ENCODE measurements around the gene SH3BP5.
A peak's percentile ranks its signal among the peaks of the same experiment; 100 is the strongest.
"Not testable (repeated sequence)": the region's sequence is repeated elsewhere in the genome, so short reads cannot be mapped to it uniquely, and the experiment has no call there.

Gene SH3BP5, protein sequence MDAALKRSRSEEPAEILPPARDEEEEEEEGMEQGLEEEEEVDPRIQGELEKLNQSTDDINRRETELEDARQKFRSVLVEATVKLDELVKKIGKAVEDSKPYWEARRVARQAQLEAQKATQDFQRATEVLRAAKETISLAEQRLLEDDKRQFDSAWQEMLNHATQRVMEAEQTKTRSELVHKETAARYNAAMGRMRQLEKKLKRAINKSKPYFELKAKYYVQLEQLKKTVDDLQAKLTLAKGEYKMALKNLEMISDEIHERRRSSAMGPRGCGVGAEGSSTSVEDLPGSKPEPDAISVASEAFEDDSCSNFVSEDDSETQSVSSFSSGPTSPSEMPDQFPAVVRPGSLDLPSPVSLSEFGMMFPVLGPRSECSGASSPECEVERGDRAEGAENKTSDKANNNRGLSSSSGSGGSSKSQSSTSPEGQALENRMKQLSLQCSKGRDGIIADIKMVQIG

DNA sequence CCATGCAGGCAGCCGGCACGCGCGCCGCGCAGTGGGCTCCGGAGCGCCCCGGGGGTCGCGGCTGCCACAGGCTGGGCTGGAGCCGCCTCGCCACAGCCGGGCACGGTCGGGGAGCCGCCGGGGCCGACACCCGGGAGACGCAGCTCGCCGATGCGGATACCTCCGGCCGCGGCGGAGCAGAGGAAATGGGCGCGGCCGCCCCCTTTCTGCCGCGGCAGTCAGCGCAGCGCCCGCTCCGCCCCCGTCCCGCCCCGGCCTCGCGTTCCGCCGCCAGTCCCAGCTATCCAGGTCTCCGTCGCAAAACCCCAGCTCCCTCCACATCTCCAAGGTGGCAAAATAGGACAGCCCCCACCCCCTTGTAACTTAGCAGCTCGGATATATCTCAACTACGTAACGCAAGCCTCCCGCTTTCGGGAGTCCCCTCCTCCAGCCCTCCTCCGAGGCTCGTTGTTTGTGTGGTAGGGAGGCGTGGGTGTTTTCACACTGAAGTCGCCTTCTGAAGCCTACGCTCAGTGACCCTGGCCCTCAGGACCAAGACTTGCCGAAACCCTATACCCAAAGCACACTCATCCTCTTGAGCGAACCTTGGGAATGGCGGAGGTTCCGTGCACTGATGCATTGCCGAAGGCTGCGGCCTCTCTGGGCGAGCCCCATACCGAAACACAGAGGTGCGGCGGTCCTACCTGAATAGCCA is at the start of gene SH3BP5:
Gene SH3BP5, minus strand, starts transcription at position 182 of the 694 bp plus-strand sequence. Its CDS starts 178 bp downstream, at position 4.
- peak; percentile 81 to 86 for DNase-seq

DNA sequence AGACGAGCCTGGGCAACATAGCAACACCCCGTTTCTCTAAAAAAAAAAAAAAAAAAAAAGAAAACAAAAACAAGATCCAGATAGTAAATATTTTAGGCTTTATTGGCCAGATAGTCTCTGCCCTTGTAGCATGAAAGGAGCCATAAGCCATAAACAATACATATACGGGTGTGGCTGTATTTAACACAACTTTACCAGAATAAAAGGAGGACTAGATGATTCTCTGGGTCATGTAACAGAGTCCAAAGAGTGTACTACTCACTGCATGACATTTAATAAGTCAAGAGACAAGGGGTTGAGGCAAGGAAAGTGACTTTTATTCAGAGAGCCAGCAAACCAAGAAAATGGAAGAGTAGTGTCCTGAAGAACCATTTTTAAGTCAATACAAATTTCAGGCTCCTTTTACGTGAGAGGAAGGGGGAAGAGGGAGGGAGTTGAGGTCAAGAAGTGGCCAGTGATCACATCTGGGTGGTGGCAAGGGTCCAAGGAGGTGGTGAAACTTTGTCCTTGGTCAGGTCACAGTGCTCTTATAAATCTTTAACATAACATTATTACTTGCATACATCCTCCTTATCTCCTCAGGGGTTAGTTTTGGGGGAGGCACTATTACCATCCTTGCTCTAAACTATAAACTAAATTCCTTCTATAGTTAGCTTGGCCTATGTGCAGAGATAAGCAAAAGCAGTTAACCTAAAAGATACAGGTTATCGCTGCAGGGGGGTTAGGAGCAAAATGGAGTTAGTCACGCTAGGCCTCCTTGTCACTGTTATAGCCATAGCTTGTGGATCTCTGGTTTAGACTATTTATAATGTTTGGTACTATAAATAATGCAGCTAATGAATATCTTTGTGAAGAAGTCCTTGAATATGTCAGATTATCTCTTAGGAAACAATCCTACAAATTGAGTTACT is 48.8 kb upstream of the SH3BP5 start:
- DNase-seq: no peak

DNA sequence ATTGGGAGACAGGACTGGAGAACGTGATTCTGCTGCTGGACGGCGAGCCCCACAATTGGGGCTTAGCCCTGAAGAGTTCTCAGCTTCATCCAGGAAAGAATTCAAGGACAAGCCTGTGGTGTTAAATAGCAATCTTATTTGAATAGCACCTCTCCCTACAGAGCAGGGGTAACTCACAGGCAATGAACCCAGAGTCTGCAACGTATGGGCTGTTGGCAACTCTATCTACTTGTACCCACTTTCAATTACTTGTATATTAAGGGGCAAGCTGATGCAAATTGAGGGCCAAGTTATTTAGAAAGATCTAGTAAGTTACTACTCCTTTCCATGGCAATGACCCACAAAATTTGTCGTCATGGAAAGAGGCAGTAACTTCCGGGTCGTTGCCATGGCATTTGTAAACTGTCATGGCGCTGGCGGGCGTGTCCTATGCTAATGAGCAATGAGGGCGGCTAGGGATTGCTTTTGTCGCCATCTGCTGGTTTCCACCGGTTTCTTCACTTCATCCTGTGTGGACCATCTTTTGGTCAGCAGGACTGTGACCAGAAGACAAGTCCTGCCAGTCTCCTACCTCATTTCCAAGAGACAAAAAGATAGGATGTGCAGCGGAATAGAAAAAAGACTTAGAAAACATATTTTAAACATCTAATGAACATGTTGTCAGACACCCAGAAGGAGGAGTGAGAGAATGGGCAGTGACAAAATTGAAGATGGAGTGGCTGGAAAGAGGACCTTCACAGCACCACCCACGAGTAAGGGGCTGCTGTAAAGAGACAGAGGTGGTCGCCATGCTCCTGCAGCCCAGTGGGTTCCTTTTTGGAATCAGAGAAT is 45.8 kb upstream of the SH3BP5 start:
- DNase-seq: peak; percentile 94 to 97

DNA sequence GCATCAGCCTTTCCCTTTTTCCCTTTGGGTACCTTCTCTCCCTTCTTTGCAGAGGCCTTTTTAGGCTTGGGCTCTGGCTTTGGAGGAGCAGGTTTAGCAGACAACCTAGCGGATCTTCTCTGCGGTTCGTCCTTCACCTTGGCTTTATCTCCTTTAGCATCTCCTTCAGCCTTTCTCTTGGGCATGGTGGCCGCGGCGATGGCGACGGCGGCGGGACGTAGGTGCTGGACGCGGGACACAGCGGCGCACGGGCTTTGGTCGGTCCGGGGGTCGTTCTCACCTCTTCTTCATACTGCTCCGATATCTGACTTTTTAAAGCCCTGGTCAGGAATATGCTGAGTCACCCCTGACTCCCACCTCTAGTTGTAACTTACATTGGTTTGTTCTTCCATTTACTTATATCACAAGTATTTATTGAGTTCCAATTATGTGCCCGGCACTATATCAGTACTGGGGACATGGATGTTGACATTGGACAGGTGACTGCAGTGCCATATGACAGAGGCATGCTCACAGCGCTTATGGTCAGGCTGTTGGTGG is 43.1 kb upstream of the SH3BP5 start:
- peak in 1 of 2 experiments; percentile 11 for DNase-seq

DNA sequence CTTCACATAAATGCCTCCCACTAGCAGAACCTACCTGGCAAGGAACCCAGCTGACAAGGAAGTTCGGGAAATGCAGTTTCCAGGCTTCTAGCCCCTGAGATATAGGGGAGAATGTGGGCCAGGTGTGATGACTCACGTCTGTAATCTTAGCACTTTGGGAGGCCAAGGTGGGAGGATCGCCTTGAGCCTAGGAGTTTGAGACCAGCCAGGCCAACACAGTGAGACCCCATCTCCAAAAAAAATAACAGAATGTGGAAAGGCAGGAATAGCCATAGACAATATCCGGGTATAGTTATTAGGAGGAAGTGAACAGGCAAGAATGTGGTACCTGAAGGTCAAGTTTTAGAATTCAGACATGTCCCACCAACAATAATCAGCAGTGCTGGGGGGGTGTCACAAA is 40.5 kb upstream of the SH3BP5 start:
- no peak for DNase-seq

DNA sequence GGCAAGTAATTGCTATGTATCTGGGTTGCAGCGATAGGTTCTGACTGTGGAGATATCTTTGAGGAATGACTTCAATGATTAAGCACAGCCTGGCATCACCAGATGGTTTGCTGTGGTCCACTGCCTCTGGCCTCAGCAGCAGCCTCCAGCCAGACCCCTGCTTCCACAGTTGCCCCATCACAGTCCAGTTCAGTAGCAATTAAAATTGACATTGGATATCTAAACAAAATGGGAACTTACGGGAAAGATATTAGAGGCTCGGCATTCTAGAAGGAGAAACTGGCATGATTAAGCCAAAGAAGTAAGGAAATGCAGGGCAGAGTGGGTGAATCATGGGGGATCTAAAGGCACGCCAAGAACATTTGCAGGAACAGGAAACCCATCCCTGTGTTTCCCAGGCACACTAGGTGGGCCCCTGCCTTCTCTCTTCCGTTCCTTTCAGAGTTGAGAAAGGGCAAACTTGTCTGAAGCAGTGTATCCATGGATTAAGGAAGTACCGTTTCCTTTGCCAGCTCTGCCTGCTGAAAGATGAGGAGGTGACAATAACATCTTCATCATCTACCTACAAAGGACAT is 36.3 kb upstream of the SH3BP5 start:
- no peak for DNase-seq

DNA sequence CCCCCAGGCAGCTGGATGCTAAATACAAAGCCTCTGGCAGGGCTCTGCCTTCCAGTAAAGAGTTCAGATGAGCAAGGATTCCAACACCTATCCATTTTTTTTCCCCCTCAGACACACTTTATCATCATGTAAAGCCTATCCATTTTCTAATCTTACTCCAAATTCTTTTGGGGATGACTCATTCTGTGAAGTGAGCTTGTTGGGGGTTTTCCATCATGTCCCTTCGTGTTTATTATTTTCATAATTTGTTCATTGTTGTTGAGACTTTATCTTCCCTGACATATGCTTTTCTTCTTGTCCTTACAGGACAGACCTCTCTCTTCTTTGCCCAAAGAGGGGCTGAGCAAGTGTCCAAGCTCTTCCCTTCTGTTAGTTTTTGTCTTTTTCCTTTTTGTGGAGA is 34.7 kb upstream of the SH3BP5 start:
- no peak for DNase-seq

DNA sequence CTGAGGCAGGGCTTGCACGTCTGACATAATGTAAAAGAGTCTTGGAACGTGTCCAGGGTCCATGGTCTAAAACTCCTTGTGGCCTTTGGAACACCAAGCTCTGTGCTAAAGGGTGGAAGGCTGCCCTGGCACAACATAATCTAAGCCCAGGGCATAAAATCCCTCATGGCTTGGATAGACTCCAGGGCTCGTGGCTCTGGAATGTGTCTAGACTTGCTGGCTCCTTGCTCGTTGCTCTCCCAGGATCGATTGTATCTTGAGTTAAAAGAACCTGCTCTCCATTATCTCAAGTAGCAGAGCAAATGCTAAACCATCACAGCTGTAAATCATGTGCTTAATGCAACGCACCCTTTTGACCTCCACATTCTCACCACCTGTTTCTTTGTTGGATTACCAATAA is 31.7 kb upstream of the SH3BP5 start:
- DNase-seq: not testable (repeated sequence)

DNA sequence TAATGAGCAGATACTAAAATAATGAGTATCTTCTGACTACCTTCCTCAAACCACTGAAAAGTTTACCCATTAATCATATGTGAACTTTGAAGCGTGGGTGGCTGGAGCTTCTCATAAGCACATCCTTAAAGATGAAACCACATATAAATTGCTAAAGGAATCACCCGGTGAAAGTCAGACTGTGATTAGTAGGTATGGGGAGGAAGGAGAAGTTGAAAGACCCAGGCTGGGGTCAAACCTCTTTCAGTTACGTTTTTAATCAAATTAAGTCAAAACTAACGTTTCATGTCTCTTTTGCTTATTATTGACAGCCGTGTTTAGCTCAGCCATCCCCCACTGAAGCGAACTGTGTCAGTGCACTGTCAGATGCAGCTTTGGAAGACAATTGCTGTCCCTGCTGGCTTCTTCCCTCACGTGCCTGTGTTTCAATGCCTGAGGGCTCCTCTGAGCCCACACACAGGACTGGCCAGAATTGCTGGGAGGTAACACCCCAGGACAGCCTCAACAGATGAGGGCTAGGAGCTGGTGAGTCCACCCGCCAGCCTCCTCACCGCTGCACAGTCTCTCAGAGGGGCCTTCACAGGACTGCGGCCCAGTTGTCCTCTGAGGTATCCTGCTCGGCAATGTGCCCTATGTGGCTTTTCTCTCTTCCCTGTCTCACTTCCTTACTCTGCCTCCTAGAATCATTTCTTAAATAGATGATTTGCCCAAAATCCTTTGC is 29.3 kb upstream of the SH3BP5 start:
- peak; percentile 77 to 78 for DNase-seq

DNA sequence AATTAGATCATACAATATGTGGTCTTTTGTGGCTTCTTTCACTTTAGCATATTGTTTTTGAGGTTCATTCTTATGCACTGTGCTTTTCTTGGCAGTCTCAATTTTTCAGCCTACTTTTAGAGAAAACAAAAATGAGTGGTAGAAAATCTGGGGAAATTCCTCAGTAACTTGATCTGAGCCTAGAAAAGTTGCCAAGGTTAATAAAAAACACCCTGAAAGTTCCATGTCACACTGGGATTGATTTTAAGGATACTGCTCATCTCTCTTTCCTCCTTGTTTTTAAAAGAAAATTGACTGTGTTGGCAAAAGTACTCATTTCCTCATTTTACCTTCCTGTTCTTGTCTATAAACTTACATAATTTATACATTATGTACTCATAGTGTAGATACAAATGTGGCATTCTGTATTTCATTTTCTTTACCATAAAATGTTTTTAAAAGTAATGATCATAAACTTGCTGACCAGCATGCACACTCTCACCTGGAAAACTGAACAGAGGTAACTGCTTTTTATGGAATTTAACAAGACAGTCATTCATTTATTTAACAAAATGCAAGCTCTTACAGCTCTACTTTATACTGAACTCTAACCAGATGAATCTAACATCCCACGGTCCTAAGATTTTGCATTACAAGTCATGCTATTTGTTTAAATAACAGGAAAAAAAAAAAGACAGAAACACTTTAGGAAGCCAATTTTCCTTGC is 28.6 kb upstream of the SH3BP5 start:
- no peak for DNase-seq

DNA sequence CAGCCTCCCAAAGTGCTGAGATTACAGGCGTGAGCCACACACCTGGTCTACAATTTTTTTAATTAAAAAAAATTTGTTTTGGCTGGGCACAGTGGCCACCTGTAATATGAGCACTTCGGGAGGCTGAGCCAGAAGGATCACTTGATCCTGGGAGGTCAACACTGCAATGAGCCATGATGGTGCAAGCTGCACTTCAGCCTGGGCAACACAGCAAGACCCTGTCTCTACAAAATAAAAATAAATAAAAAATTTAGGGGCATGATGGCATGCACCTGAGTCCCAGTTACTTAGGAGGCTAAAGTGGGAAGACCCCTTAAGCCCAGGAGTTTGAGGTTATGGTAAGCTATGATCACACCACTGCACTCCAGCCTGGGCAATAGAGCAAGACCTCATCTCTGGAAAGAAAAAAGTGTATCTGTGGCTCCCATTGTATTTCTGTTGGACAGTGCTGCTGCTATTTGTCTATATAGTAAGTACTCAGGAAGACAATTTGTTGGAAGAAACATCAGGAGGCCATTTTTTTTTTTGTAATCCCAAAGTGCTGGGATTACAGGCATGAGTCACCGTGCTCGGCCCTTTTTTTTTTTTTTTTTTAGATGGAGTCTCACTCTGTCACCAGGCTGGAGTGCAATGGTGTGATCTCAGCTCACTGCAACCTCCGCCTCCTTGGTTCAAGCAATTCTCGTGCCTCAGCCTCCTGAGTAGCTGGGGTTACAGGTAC is 27.5 kb upstream of the SH3BP5 start:
- no peak for DNase-seq

DNA sequence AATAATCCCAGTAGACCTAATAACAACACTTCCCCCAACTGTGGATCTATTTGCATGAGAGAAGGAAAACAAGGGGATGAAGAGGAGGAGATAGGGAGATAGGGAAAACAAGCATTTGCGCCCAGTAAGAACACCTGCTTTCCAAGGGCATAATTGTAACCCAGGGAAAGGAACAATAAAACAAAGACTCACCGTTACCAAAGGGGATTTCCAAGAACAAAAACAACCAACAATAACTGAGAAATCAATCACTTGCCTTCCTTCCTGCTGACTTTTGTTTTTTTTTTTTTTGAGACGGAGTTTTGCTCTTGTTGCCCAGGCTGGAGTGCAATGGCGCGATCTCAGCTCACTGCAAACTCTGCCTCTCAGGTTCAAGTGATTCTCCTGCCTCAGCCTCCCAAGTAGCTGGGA is 24.3 kb upstream of the SH3BP5 start:
- DNase-seq: not testable (repeated sequence)

DNA sequence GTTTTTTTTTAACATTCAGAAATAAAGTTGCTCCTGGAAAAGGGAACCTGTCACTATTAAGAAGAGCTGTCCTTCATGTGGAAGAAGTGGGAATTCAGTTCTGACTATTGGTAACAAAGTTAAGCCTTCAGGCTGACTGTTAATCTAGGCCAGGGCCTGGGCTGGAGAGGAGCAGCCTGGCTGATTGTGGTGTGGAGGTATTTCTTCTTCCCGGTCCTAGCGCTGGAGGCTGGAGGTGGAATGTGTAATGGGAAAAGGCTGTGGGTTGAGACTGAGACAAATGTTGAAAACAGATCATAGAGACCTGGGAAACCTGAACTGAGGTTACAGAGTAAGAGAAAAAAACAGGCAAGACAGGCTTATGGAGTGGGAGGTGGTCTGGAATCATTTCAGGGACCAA is 23.8 kb upstream of the SH3BP5 start:
- DNase-seq: no peak

DNA sequence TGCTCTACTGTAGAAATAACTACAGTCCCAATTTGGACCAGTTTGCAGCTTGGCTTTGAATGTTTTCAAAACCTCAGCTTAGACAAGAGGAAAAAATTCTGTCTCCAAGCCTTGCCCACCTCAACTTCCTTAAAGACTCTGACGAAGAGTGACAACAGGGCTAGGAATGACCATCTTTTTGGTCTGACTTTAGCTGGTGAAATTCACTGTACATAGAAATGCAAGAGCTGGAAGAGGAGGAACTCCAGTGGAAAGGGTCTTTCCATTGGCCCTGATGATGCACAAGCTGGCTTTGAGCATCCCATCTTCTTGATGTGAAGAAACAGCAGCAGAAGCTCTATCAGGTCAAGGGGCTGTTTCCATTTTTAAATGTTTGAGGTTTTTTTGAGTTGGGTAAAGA is 22.7 kb upstream of the SH3BP5 start:
- DNase-seq: no peak

DNA sequence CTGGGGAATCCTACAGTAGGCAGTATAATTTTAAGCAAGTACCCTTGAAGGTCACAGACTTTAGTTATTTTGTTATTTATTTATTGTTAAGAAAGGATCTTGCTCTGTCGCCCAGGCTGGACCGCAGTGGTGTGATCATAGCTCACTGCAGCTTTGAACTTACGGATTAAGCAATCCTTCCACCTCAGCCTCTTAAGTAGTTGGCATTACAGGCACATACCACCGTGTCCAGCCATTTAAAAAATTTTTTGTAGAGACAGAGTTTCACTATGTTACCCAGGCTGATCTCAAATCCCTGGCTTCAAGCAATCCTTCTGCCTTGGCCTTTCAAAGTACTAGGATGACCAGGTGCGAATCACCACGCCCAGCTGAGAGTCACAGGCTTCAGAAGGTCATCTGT is 22.1 kb upstream of the SH3BP5 start:
- DNase-seq: no peak

DNA sequence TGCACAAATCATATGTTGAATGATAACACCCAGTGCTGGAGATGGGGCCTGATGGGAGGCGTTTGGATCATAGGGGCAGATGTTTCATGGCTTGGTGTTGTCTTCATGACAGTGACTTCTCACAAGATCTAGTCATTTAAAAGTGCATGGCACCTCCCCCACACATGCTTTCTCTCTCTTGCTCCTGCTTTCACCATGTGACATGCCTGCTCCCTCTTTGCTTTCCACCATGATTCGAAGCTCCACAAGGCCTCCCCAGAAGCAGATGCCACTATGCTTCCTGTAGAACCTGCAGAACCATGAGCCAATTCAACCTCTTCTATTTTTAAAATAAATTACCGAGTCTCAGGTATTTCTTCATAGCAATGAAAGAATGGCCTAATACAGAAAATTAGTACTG is 17.8 kb upstream of the SH3BP5 start:
- no peak for DNase-seq

DNA sequence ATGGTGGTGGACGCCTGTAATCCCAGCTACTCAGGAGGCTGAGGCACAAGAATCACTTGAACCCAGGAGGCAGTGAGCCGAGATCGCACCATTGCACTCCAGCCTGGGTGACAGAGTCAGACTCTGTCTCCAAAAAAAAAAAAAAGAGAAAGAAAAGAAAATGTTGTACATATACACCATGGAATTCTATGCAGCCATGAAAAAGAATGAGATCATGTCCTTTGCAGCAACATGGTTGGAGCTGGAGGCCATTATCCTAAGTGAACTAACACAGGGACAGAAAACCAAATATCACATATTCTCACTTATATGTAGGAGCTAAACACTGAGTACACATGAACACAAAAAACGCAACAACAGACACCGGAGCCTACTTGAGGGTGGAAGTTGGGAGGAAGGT is 17.1 kb upstream of the SH3BP5 start:
- not testable (repeated sequence) for DNase-seq

DNA sequence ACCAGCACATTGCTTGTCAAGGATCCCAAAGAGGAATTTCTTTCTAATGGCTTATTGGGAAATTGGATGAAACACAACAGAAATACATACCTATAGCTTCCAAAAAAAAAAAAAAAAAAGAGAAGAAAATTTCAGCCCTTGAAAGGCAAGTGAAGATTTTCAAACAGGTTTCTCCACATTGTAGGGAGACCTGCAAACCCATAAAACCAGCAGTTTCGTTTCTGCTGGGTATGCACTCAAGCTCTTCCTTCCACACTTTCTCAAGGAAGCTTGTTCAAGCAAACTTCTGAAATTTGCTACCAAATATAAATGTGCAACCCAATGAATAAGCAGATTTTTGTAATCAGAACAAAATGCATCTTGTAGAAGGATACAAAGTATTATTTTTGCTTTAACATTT is 15.9 kb upstream of the SH3BP5 start:
- DNase-seq: no peak

DNA sequence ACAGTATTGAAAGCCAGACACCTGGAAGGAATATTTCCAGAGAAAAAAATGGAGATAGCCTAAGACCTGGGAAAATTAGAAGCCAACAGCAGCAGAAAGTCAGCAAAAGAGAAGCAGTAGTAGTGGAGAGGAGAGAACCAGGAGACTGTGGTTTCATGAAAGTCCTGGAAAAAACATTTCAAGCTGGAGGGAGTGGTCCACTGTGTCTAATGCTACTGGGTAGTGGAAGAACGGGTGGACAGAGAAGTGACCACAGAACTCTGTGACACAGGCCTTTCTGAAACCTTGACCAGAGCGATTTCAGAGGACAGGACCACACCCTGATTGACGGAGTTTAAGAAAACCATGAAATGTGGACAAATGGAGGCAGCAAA is 15.3 kb upstream of the SH3BP5 start:
- no peak for DNase-seq

Measured in activated T-cell treated with anti-CD3 and anti-CD28 coated beads, Interleukin-2, amount 50 U/mL, for 48 hours (primary cell).